HG03060 (cell line): ENCODE results near the gene UTP14C.
"Not testable (repeated sequence)": the region's sequence is repeated elsewhere in the genome, so short reads cannot be mapped to it uniquely, and the experiment has no call there.

Source experiments
- ATAC-seq: cut with Tn5 transposase; IDR thresholded peaks from one replicate; pipeline ENCODE4 v1.9.1; 2021; ENCODE audit warnings: low read depth, moderate number of reproducible peaks; ENCODE audit not compliant: unreplicated experiment

Gene UTP14C

DNA sequence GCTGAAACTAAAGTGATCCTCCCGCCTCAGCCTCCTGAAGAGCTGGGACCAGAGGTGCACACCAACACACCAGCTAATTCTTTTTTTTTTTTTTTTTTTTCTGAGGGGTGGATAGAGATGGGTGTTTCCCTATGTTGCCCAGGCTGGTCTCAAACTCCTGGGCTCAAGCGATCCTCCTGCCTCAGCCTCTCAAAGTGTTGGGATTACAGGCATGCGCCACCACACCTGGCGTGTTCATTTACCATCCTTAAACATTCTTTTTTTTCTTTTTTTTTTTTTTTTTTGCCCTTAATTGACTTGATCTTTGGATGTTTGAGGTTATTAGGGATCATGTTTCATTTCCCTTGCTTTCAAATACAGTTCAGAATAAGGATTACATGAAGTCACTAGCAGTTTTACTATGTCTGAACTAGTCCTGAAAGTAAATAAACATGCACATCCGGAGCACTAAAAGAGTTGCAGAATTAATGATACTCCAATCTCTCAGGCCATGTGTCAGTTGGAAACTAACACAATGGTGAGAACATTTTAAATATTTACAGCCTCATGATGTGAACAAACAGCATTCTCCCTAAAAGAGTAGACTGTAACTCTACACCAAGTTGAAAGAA is 10.2 kb downstream of the UTP14C start:
- ATAC-seq = no peak

DNA sequence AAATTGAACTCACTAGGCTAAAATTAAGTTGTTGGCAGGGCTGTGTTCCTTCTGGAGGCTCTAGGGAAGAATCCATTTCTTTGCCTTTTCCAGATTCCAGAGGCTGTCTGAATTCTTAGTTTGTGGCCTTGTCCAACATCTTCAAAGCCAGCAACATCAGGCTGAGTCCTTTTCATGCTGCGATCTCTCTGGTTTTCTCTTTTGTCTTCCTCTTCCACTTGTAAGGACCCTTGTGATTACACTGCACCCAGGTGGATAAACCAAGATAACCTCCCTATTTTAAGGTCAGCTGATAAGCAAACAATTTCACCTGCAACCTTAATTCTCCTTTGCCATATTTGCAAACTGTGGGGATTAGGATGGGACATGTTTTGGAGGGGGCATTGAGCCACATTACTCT is 11.5 kb downstream of the UTP14C start:
- no peak for ATAC-seq

DNA sequence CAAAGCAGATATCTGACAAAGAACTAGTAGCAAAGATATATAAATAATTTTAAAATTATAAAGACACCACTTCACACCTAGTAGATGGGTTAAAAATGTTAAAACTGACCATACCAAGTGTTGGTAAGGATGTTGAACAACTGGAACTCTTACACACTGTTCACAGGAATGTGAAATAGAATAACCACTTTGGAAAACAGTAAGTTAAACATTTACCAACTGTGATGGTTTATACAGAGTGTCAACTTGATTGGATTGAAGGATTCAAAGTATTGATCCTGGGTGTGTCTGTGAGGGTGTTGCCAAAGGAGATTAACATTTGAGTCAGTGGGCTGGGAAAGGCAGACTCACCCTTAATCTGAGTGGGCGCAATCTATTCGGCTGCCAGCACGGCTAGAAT is 19.2 kb downstream of the UTP14C start:
- ATAC-seq = no peak

DNA sequence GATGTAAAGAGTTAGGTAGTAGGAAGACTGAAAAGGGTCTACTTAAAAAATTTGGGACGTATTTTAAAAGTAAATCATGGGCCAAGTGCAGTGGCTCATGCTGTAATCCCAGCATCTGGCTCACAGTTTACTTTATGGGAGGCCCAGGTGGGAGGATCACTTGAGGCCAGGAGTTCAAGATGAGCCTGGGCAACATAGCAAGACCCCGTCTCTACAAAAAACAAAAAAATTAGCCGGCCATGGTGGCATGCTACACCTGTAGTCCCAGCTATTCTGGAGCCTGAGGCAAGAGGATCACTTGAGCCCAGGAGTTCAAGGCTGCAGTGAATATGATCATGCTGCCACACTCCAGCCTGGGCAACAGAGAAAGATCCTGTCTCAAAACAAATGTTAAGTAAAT is 23.0 kb downstream of the UTP14C start:
- no peak for ATAC-seq

DNA sequence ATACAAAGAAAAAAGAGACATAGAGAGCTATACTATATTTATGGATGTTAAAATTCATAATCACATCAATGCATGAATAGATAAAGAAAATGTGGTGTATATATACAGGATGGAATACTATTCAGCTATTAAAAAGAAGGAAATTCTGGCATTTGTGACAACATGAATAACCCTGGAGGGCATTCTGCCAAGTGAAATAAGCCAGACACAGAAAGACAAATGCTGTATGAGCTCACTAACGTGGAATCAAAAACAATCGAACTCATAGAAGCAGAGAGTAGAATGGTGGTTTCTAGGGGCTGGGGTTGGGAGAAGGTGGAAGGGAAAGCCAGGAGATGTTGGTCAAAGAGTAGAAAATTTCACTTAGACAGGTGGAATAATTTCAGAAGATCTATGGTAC is 24.0 kb downstream of the UTP14C start:
- no peak for ATAC-seq

DNA sequence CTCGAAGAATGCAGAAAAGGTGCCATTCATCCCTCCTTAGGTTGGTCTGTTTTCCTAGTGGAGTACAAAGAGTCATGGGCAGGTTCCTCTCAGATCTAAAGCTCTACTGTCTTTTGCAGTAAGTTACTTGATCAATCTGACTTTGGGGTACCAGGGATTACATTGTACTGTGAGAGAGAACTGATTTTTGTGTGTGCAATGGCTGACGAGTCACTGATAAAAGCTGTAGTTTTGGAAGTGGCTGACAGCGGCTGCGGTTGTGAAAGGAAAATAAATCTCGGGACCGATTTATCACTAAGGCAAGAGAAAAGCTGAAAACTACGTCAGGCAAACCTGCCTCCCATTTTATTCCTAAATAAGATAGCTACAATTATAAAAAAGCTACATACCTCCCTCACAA is 26.9 kb downstream of the UTP14C start:
- no peak for ATAC-seq

DNA sequence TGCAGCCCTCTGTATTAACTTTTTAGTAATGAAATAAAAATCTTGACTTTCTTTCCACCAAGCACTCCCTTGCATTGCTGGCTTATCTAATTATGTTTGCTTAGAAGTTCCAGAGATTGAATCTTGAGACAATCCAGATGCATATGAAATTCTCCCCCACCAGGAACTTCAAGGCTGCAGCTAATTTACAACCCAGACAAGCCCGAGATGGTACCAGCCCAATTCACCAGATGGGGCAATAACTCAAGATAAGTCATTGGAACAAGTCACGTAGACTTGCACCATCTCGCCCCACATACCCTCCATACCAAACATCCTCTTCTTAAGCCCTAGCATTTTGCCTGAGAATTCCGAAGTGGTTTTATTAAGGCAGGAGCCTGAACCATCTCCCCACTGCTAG is 29.0 kb downstream of the UTP14C start:
- no peak for ATAC-seq

DNA sequence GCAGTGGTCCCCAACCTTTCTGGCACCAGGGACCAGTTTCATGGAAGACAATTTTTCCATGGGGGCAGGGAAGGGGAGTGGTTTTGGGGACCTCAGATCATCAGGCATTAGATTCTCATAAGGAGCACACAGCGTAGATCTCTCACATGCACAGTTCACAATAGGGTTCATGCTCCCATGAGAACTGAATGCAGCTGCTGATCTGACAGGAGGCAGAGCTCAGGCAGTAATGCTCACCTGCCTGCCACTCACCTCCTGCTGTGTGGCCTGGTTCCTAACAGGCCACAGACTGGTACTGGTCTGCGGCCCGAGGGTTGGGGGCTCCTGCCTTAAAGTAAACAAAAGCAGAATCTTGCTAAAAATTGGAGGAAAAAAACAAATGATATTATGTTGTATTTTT is 36.6 kb downstream of the UTP14C start:
- not testable (repeated sequence) for ATAC-seq

DNA sequence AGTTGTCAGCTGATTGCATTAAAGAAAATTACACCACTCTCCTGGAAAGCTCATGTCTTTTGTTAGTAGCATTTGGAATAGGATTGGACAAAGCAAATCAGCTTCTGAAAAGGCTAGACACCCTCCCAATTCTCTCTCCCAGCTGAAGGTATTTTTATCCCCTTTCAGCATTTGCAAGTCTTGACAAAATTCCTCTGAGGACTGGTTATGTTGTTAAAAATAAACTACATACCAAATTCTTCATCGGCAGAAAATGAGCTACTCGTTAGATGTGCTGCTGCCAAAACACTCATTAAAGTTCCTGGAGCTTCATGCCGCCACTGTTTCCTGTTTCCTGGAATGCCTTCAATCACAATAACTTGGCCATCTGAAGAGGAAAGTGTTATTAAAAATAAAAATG is 37.1 kb downstream of the UTP14C start:
- ATAC-seq = no peak

DNA sequence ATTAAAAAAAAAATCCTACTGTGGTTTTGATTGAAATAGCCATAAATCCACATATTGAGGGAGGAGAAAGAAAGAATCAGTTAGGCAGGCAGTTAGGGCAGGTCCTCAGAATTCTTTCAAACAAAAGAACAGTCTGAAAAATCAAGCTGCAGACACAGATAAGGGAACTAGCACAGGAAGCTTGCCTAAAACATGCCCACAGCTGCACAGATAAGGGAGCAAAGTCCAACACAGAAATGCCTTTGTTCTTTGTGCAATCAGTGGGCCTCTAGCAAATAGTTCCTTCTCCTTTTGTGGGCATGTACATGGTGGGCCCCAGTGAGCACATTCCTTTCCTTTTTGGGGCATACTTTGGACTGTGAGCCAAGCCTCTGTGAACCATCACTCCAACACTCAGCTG is 42.7 kb downstream of the UTP14C start:
- ATAC-seq = no peak

DNA sequence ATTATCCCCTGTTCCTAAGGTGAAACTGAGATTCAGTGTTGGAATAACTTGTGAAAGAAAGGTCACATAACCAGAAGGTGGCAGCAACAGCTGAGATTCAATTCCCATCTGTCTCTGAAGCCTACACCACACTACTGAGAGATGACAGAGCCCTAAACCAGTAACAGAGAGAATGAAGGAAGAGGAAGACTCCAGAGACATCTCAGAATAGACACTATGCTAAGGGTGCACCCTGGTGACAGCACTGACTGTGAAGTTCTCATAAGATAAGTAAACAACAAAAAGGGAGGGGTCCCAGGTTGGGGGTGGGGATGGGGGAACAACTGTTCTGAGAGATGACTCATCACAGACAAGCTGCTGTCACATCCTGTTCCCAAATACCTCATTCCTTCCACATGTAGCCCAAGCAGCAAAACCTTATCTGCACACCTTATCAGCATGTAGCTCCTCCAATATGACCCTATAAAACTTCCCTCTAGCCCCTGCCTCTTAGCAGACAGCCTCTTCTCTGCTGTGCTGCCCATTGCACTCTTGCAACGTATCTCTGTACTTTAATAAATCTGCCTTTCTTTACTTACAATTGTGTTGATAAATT is 46.5 kb downstream of the UTP14C start:
- ATAC-seq = no peak
